Central memory CD8-positive, alpha-beta T cell (primary cell): ENCODE data around the gene NDUFAF3.
A peak's percentile ranks its signal among the peaks of the same experiment; 100 is the strongest.

Experiments
- ATAC-seq: fragments of 150-1000 bp; cut with Tn5 transposase; replicated peaks from 2 replicates; pipeline ENCODE4 v1.10.0; 2022; ENCODE audit warnings: mild to moderate bottlenecking, moderate FRiP score, moderate number of reproducible peaks; ENCODE audit not compliant: poor library complexity, severe bottlenecking; ENCODE audit errors: extremely low read depth
- DNase-seq, 2 donors: peaks; one replicate each; pipeline ENCODE4 v3.0.0; 2021; ENCODE audit warnings: low spot score in 2 of 2
- H3K27ac Mint-ChIP-seq: one replicate; pipeline ENCODE4 v1.8.0; 2022; ENCODE audit warnings: low read depth, mild to moderate bottlenecking, moderate library complexity, mixed read lengths
- H3K27me3 Mint-ChIP-seq: one replicate; pipeline ENCODE4 v1.8.0; 2022; ENCODE audit warnings: mixed read lengths
- H3K36me3 Mint-ChIP-seq: one replicate; pipeline ENCODE4 v1.8.0; 2022; ENCODE audit warnings: mild to moderate bottlenecking, moderate library complexity, mixed read lengths; ENCODE audit not compliant: insufficient read depth
- H3K4me1 Mint-ChIP-seq: one replicate; pipeline ENCODE4 v1.8.0; 2022; ENCODE audit warnings: mixed read lengths
- H3K4me3 Mint-ChIP-seq: one replicate; pipeline ENCODE4 v1.8.0; 2022; ENCODE audit warnings: mild to moderate bottlenecking, moderate library complexity, mixed read lengths
- H3K9me3 Mint-ChIP-seq: one replicate; pipeline ENCODE4 v1.8.0; 2022; ENCODE audit warnings: mixed read lengths

Gene NDUFAF3

DNA sequence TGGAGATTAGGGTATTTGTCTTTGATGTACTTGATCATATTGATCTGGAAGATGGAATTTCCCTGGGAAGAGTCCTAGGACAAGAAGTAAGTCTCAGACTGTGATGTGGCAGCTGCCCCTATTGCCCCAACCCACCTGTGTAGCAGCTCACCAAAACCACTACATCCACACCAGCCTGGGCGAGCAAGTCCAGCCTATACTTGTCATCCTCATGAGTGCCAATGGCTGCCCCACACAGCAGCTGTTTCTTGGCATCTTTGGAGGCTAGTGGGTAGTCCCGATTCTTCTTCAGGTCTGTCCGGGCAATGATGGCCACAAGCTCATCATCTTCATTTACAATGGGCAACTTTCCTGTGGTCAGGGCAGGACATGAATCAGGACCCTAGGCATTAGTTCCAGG lies 4.6 kb downstream of the NDUFAF3 start:
- H3K36me3 Mint-ChIP-seq, result peaks cover 51% of the 10 kb centered on the region
- H3K4me1 Mint-ChIP-seq, result peaks cover 39% of the 10 kb centered on the region

DNA sequence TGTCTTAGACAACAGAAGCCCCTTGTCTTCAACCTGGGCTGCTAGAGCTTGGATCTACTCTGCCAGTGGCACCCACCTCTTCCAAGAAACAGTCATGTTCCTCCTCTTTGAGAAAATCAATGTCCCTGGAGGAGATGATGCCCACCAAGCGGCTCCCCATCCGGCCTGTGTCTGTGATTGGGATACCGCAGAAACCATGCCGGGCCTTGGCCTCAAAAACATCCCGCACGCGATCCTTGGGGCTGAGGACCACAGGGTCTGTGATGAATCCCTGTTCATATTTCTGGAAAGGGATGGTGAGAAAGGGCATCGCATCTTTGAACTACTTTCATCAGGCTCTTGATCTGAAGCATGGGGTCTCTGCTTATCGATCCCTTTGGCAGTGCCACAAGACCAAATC lies 5.7 kb downstream of the NDUFAF3 start:
- no peak for ATAC-seq
- DNase-seq, result no peak
- no peak overlapping the region for H3K4me3 Mint-ChIP-seq
- peaks cover 56% of the 10 kb centered on the region for H3K36me3 Mint-ChIP-seq
- H3K9me3 Mint-ChIP-seq, result no peaks in the 10 kb centered on the region
- H3K27me3 Mint-ChIP-seq, result no peaks in the 10 kb centered on the region
- peaks cover 34% of the 10 kb centered on the region for H3K4me1 Mint-ChIP-seq
- peak overlapping the region; percentile 97 for H3K27ac Mint-ChIP-seq

More for the DNA sequence above, 4.6 kb downstream of the NDUFAF3 start:
- no peak overlapping the region for H3K27ac Mint-ChIP-seq
- ATAC-seq (no peak), DNase-seq (no peak)
- H3K27me3 Mint-ChIP-seq, result no peaks in the 10 kb centered on the region
- H3K4me3 Mint-ChIP-seq, result no peak overlapping the region
- H3K9me3 Mint-ChIP-seq, result no peaks in the 10 kb centered on the region

DNA sequence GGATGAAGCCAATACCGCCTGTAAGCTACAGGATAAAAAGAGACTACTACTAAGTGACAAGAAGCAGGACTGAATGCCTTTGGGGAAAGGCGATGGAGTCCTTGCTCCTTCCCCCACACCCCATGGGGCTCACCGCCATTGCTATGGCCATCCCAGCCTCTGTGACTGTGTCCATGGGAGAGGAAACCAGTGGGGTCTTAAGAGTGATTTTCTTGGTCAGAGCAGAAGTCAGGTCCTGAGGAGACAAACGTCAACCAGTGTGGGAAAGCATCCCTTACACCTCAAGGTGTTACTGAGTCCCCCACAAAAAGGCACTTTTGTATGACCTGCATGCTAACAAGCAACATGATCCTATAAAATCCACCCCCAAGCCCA lies 6.4 kb downstream of the NDUFAF3 start:
- Mint-ChIP-seq H3K4me1 (peaks cover 28% of the 10 kb centered on the region), H3K27ac (peak overlapping the region; percentile 97), H3K9me3 (no peaks in the 10 kb centered on the region), H3K27me3 (no peaks in the 10 kb centered on the region), H3K36me3 (peaks cover 55% of the 10 kb centered on the region), H3K4me3 (peak overlapping the region; percentile 87)
- DNase-seq (no peak), ATAC-seq (no peak)

- no peaks in the 10 kb centered on the region for H3K9me3 Mint-ChIP-seq
- no peaks in the 10 kb centered on the region for H3K27me3 Mint-ChIP-seq
- peaks cover 53% of the 10 kb centered on the region for H3K36me3 Mint-ChIP-seq
- H3K4me3 Mint-ChIP-seq, result peak within 1 kb of the TSS; percentile 87
- H3K4me1 Mint-ChIP-seq, result peaks cover 27% of the 10 kb centered on the region
- H3K27ac Mint-ChIP-seq, result peak within 1 kb of the TSS; percentile 97
- peak; percentile 94 for ATAC-seq
- peak; percentile 88 to 90 for DNase-seq
These were observed 7.0 kb downstream of the NDUFAF3 start, which contains the start of gene IMPDH2 for GRCh38 chr3:49028673-49029562. IMPDH2 (minus strand) TSS chr3:49029398; CDS start chr3:49029350, 48 bp downstream.

- DNase-seq (no peak), ATAC-seq (no peak)
- Mint-ChIP-seq H3K36me3 (peaks cover 47% of the 10 kb centered on the region), H3K27ac (peak overlapping the region; percentile 97), H3K9me3 (no peaks in the 10 kb centered on the region), H3K4me3 (peak overlapping the region; percentile 87), H3K4me1 (peaks cover 27% of the 10 kb centered on the region), H3K27me3 (no peaks in the 10 kb centered on the region)
These were observed 7.6 kb downstream of the NDUFAF3 start for GRCh38 chr3:49029563-49029884.

DNA sequence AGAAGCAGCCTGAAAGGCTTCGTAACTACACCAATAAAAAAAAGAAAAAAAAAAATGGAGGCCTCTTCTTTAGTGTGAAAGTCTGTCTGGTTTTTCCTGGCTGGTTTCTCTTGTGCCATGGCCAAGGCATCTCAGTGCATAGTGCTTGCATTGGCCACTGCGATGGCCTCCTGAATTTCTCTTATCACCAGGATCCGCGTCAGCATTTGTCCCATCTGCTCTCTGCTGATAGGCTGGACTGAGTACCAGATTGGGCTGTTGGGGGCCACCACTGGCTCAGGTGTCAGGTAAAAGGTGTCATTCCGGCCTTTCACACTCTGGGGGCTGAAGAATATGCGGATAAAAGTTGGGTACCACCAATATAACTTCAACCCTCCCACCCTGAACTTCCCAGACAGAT lies 8.4 kb downstream of the NDUFAF3 start:
- H3K4me1 Mint-ChIP-seq, result peaks cover 28% of the 10 kb centered on the region
- no peaks in the 10 kb centered on the region for H3K9me3 Mint-ChIP-seq
- H3K36me3 Mint-ChIP-seq, result peaks cover 51% of the 10 kb centered on the region
- ATAC-seq, result no peak
- peak overlapping the region; percentile 51 for H3K27ac Mint-ChIP-seq
- H3K27me3 Mint-ChIP-seq, result no peaks in the 10 kb centered on the region
- no peak overlapping the region for H3K4me3 Mint-ChIP-seq
- DNase-seq, result no peak

DNA sequence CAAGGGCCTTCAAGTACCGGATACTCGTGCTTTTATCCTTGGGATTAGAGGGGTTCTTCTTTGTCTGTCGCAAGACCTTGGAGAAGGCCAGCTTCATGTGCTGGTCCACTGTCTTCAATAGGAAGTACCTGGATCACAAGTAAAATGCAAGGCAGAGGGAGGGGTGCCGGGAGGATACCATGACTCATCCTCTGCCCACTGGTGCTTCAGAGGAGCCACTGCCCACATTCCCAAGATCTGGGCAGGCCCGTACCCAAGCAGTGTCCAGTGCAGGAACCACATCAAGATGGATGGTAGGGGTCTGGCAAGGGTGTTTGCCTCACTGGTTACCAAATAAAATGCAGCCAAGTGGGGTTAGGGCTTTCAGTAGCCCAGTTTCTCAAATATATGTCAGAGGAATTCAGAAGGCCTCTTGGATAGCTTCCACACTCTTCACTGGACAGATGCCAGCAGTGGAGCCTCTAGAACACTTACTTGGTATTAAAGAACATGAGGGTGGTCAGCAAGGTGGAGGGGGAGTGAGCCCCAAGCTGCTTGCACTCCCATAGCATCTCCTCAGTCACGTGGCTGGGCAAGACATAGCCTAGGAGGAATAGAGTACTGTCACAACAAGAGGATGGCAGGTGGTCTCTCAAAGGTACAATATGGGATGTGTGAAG lies 10.9 kb downstream of the NDUFAF3 start:
- no peak for DNase-seq

GRCh38 chr3:49034650-49035049 lies 12.7 kb downstream of the NDUFAF3 start:
- no peak for DNase-seq
- Mint-ChIP-seq H3K4me1 (peaks cover 10% of the 10 kb centered on the region), H3K4me3 (no peak overlapping the region), H3K9me3 (no peaks in the 10 kb centered on the region), H3K27ac (peak overlapping the region; percentile 19), H3K36me3 (peaks cover 58% of the 10 kb centered on the region), H3K27me3 (no peaks in the 10 kb centered on the region)
- no peak for ATAC-seq

More for the DNA sequence above, 10.9 kb downstream of the NDUFAF3 start:
- H3K27ac Mint-ChIP-seq, result no peak overlapping the region
- ATAC-seq, result no peak
- H3K36me3 Mint-ChIP-seq, result peaks cover 62% of the 10 kb centered on the region
- peaks cover 26% of the 10 kb centered on the region for H3K4me1 Mint-ChIP-seq
- H3K27me3 Mint-ChIP-seq, result no peaks in the 10 kb centered on the region
- H3K4me3 Mint-ChIP-seq, result no peak overlapping the region
- no peaks in the 10 kb centered on the region for H3K9me3 Mint-ChIP-seq

GRCh38 chr3:49035281-49035680 lies 13.4 kb downstream of the NDUFAF3 start:
- no peaks in the 10 kb centered on the region for H3K27me3 Mint-ChIP-seq
- peaks cover 58% of the 10 kb centered on the region for H3K36me3 Mint-ChIP-seq
- peaks cover 10% of the 10 kb centered on the region for H3K4me1 Mint-ChIP-seq
- no peak overlapping the region for H3K27ac Mint-ChIP-seq
- H3K9me3 Mint-ChIP-seq, result no peaks in the 10 kb centered on the region
- no peak overlapping the region for H3K4me3 Mint-ChIP-seq
- ATAC-seq, result no peak
- DNase-seq, result no peak

GRCh38 chr3:49053543-49053942 lies 31.6 kb downstream of the NDUFAF3 start:
- DNase-seq (no peak), ATAC-seq (no peak)
- Mint-ChIP-seq H3K4me3 (no peak overlapping the region), H3K4me1 (peaks cover 32% of the 10 kb centered on the region), H3K9me3 (no peaks in the 10 kb centered on the region), H3K36me3 (peaks cover 48% of the 10 kb centered on the region), H3K27me3 (no peaks in the 10 kb centered on the region), H3K27ac (no peak overlapping the region)

DNA sequence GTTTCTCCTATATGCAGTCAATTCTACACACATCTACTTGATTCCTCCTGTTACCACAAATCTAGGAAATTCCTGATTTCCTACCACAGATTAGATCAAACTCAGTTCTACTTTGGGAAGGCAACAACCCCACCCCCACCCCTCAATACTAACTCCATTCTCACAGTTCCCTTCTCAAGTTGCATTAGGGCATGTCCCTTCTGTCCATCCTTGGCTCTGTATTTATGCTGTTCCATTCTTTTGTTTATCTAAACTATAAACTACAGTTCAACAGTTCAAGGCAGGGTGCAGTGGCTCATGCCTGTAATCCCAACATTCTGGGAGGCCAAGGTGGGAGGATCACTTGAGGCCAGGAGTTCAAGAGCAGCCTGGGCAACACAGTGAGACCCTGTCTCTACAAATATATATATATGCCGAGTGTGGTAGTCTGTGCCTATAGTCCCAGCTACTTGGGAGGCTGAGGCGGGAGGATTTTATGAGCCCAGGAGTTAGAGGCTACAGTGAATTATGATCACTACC lies 32.5 kb downstream of the NDUFAF3 start:
- no peak overlapping the region for H3K4me3 Mint-ChIP-seq
- DNase-seq, result no peak
- no peaks in the 10 kb centered on the region for H3K9me3 Mint-ChIP-seq
- no peaks in the 10 kb centered on the region for H3K27me3 Mint-ChIP-seq
- no peak overlapping the region for H3K27ac Mint-ChIP-seq
- no peak for ATAC-seq
- H3K36me3 Mint-ChIP-seq, result peaks cover 50% of the 10 kb centered on the region
- peaks cover 32% of the 10 kb centered on the region for H3K4me1 Mint-ChIP-seq

GRCh38 chr3:49057268-49057667 lies 35.3 kb downstream of the NDUFAF3 start:
- Mint-ChIP-seq H3K4me1 (peaks cover 13% of the 10 kb centered on the region), H3K36me3 (peaks cover 45% of the 10 kb centered on the region), H3K27ac (peak overlapping the region; percentile 27), H3K9me3 (no peaks in the 10 kb centered on the region), H3K4me3 (no peak overlapping the region), H3K27me3 (no peaks in the 10 kb centered on the region)
- no peak for DNase-seq
- no peak for ATAC-seq

DNA sequence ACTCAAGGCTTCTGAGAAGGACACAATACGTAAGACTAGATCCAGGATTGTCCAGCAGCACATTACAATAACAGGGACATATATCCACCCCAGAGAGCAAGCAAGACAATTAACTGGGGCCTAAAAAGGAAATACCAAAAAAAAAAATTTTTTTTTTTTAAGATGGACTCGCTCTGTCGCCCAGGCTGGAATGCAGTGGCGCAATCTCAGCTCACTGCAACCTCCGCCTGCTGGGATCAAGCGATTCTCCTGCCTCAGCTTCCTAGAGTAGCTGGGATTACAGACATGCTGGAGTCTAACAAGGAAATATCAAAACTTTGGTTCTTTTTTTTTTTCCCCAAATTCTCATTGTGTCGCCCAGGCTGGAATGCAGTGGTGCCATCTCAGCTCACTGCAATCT lies 36.1 kb downstream of the NDUFAF3 start:
- Mint-ChIP-seq H3K27ac (peak overlapping the region; percentile 27), H3K9me3 (no peaks in the 10 kb centered on the region), H3K36me3 (peaks cover 41% of the 10 kb centered on the region), H3K27me3 (no peaks in the 10 kb centered on the region), H3K4me3 (no peak overlapping the region), H3K4me1 (peaks cover 9% of the 10 kb centered on the region)
- DNase-seq (no peak), ATAC-seq (no peak)
